Transverse colon (tissue), 4 donors: Measurements from ENCODE around the gene AFAP1L1. TPM values are rescaled to one million over a fixed set of nuclear protein-coding genes. Genes with fewer than 3 reads are reported as not detected.

Experiments
- DNase-seq: peaks from one replicate; pipeline ENCODE4 v3.0.0-alpha.2; 2019
- H3K27ac ChIP-seq, 4 donors: fragments of 200-600 bp; sonication (generic); 2 replicates each; pipeline ENCODE4 v1.5.1; 2016 to 2018; ENCODE audit warnings: inconsistent platforms in 4 of 4
- H3K27me3 ChIP-seq: fragments of 200-600 bp; sonication (generic); 2 replicates; pipeline ENCODE4 v1.5.1; 2017; ENCODE audit warnings: inconsistent platforms
- H3K36me3 ChIP-seq, 4 donors: fragments of 200-600 bp; sonication (generic); 2 replicates each; pipeline ENCODE4 v1.5.1; 2017 to 2019; ENCODE audit warnings: inconsistent platforms in 4 of 4
- H3K4me1 ChIP-seq, 4 donors: fragments of 200-600 bp; sonication (generic); 2 replicates each; pipeline ENCODE4 v1.5.1; 2017 to 2020; ENCODE audit warnings: inconsistent platforms in 4 of 4
- H3K4me3 ChIP-seq, 4 donors: fragments of 200-600 bp; sonication (generic); 1 replicate in 1 of 4; 2 replicates in 3 of 4; pipeline versions ENCODE4 v1.5.1 to v1.6.1; 2017 to 2019; ENCODE audit warnings: inconsistent platforms in 4 of 4
- H3K9me3 ChIP-seq, 2 donors: fragments of 200-600 bp; sonication (generic); 2 replicates each; pipeline ENCODE4 v1.5.1; 2017 to 2019; ENCODE audit warnings: inconsistent platforms in 2 of 2
- EP300 ChIP-seq: sonication (generic); formaldehyde crosslinking; IDR thresholded peaks from one replicate; pipeline ENCODE4 v1.6.1; 2017; ENCODE audit warnings: antibody characterized with exemption, low read depth
- POLR2A ChIP-seq: fragments of 450-650 bp; IDR thresholded peaks from one replicate; pipeline ENCODE4 v1.6.1; 2016; ENCODE audit warnings: antibody characterized with exemption, mild to moderate bottlenecking, moderate library complexity
- POLR2AphosphoS5 ChIP-seq, 3 donors: sonication (generic); formaldehyde crosslinking; IDR thresholded peaks; one replicate each; pipeline ENCODE4 v1.6.1; 2016; ENCODE audit warnings: antibody characterized with exemption in 3 of 3
- WGBS, 2 donors: methylation state at CpG; one replicate each; pipeline ENCODE4 v1.1.5; 2018; ENCODE audit warnings: low coverage in 1 of 2; 5-methylcytosine and 5-hydroxymethylcytosine counted together
- in situ Hi-C, 4 donors: fragments of 200-750 bp; cut with MboI; loops; one replicate each; pipeline versions ENCODE4 v1.15.0 to v1.15.1; 2017; ENCODE audit warnings: low sequenced_read_pairs in 3 of 4, low pct_ligation_motif_present in 1 of 4, low pct_unique_long_range_greater_than_20kb in 1 of 4
- intact Hi-C: fragments of 100-400 bp; cut with DNase I; formaldehyde crosslinking; loops from one replicate; pipeline ENCODE4 v1.15.1; 2023; ENCODE audit warnings: low total_unique reads
- total RNA-seq, 4 donors: library from RNA; depleted of rRNA; stranded (reverse); fragments of >200 nt; gene quantifications; one replicate each; pipeline ENCODE4 v1.1.0, GENCODE V29; 2016
- TF ChIP-seq, protein P1 (sequence below), 5 experiments: fragments of 200-600 bp in 3 of 5; fragments of 450-650 bp in 2 of 5; sonication (generic) in 3 of 5; IDR thresholded peaks; 1 replicate in 2 of 5; 2 replicates in 3 of 5; pipeline ENCODE4 v1.5.1; 2016 to 2017; ENCODE audit warnings: antibody characterized with exemption in 5 of 5, inconsistent platforms in 3 of 5, mild to moderate bottlenecking in 2 of 5, moderate library complexity in 1 of 5

AFAP1L1 gene
- total RNA-seq, 4 donors from 2014 or later: 2.2 to 4.1 (median 3.0) TPM

DNA sequence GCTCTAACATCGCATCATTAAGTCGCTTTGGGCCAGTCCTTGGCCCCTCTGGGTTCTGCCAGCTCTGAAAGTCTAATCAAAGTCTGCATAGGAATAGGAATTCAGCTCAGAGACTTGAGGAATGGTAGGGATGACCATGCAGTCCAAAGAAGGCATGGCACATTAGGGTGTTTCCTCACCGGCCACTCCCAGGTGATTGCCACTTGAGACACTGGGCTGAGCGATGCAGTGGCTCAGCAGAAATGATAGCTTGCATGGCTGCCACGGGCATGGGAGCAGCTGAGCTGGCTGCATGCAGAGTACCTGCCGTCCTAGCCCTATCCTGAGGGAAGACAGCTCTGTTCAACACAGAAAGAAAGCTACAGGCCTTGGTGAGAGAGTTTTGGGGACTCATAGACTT lies 28.8 kb downstream of the AFAP1L1 start:
- TF ChIP-seq POLR2A (no peak), EP300 (no peak), POLR2AphosphoS5 (IDR thresholded peaks at IDR 0.05) (no peak)
- TF ChIP-seq, protein P1, sequence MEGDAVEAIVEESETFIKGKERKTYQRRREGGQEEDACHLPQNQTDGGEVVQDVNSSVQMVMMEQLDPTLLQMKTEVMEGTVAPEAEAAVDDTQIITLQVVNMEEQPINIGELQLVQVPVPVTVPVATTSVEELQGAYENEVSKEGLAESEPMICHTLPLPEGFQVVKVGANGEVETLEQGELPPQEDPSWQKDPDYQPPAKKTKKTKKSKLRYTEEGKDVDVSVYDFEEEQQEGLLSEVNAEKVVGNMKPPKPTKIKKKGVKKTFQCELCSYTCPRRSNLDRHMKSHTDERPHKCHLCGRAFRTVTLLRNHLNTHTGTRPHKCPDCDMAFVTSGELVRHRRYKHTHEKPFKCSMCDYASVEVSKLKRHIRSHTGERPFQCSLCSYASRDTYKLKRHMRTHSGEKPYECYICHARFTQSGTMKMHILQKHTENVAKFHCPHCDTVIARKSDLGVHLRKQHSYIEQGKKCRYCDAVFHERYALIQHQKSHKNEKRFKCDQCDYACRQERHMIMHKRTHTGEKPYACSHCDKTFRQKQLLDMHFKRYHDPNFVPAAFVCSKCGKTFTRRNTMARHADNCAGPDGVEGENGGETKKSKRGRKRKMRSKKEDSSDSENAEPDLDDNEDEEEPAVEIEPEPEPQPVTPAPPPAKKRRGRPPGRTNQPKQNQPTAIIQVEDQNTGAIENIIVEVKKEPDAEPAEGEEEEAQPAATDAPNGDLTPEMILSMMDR (IDR thresholded peaks at IDR 0.05): no peak
- Histone ChIP-seq H3K4me3 (no peak overlapping the region), H3K4me1 (no peaks in the 10 kb centered on the region), H3K9me3 (no peaks in the 10 kb centered on the region), H3K27ac (no peak overlapping the region), H3K27me3 (no peaks in the 10 kb centered on the region), H3K36me3 (no peaks in the 10 kb centered on the region)
- no peak for DNase-seq
- intact Hi-C loops: no loop called here
- WGBS, 2 donors: 84% methylated on average over 6 of the region's 6 CpGs; no CpG with 5 or more reads in 1 of the 2 donors
- in situ Hi-C loops: no loop called here

DNA sequence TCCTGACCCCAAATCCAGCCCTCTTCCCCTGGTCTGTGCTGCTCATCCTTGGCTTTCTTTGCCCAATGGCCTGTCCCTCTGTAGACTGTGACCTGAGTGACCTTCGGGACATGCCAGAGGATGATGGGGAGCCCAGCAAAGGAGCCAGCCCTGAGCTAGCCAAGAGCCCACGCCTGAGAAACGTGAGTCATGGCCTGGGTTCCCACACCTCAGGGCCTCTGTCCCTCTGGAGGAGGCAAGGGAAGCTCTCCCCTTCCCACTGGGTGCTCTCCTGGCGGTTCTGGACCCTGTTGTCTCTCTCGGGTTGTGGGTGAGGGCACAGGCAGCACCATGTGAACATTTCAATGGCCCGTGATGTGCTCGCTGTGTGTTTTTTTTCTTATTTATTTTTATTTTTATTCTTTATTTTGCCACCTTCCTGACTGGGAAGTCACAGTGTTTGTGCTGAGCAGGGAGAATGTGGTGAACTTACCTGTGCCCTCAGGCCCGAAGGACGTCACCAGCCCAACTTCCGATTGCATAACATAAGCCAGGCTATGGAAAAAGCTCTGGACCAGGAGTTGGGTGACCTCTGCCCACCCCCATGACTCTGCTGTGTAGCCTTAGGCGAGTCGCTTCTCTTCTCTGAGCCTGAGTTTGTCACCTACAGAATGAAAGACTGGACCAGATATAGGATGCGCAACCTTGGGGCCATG lies 29.5 kb downstream of the AFAP1L1 start:
- 90% methylated on average over 13 of the region's 13 CpGs; no CpG with 5 or more reads in 1 of the 2 donors for WGBS, 2 donors
- intact Hi-C loops: no loop called here

DNA sequence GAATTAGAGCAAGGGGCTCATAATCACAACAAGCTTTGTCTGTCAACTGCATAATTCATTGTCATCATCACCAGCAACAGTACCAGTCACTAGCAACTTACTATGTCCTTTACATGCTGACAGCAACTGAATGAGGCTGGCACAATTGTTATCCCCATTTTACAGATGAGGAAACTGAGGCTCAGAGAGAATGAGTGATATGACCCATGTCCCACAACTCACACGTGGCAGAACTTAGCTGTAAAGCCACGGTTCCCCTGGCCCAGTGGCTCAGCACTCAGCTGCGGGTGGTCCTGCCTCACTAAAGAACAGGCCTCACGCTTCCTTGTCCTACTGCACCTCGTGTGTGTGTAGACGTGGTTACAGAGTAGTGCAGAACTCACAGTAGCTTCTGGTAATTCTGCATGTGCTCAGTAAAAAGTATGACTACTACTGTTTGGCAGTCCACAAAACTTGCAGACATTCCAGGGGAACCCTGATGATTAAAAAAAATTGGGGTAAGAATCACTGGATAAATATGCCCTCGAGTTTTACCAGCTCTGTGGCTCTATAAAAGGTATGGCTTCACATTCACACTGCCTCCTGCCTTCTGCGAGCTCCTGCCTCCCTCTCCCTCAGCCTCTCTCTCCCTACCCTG lies 30.2 kb downstream of the AFAP1L1 start:
- H3K36me3 ChIP-seq: no peaks in the 10 kb centered on the region
- 33 to 81% methylated on average over 1 to 8 of the region's 8 CpGs for WGBS, 2 donors
- in situ Hi-C loops: no loop called here
- no peaks in the 10 kb centered on the region for H3K27me3 ChIP-seq
- no peak overlapping the region for H3K27ac ChIP-seq
- intact Hi-C loops: no loop called here
- H3K4me1 ChIP-seq: no peaks in the 10 kb centered on the region
- no peak for DNase-seq
- no peaks in the 10 kb centered on the region for H3K9me3 ChIP-seq
- H3K4me3 ChIP-seq: no peak overlapping the region
- TF ChIP-seq POLR2A (no peak), POLR2AphosphoS5 (IDR thresholded peaks at IDR 0.05) (no peak), EP300 (no peak)
- TF ChIP-seq, protein P1 (IDR thresholded peaks at IDR 0.05): no peak

More for the DNA sequence above, 29.5 kb downstream of the AFAP1L1 start:
- H3K36me3 ChIP-seq: no peaks in the 10 kb centered on the region
- no peaks in the 10 kb centered on the region for H3K9me3 ChIP-seq
- no peaks in the 10 kb centered on the region for H3K4me1 ChIP-seq
- no peak for DNase-seq
- no peaks in the 10 kb centered on the region for H3K27me3 ChIP-seq
- H3K4me3 ChIP-seq: no peak overlapping the region
- in situ Hi-C loops: no loop called here
- TF ChIP-seq POLR2AphosphoS5 (IDR thresholded peaks at IDR 0.05) (no peak), POLR2A (no peak), EP300 (no peak)
- TF ChIP-seq, protein P1 (IDR thresholded peaks at IDR 0.05): no peak
- H3K27ac ChIP-seq: no peak overlapping the region

DNA sequence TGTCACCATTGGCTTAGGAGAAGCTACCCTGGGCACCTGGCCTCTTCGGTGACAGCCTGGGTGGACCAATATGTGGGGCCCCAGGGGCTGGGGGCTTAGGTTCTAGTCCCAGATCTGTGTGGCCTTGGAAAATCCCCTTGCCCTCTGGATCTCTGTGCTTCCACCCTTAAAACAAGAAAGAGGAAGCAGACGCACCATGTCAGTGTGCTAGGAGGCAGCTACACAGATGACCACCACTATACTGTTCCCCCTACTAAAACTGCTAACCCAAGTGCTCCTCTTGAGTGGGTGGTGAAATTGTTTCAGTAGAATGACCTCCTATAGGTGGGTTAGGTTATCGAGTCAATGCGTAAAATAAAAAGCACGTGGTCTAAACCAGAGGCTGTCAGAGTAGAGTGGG lies 31.0 kb downstream of the AFAP1L1 start:
- no peak overlapping the region for H3K4me3 ChIP-seq
- H3K27ac ChIP-seq: no peak overlapping the region
- no peak for TF ChIP-seq POLR2AphosphoS5 (IDR thresholded peaks at IDR 0.05)
- no peak for TF ChIP-seq POLR2A
- no peaks in the 10 kb centered on the region for H3K4me1 ChIP-seq
- H3K36me3 ChIP-seq: no peaks in the 10 kb centered on the region
- in situ Hi-C loops (no loop called here), intact Hi-C loops (no loop called here)
- 77 to 93% methylated on average over 3 to 5 of the region's 5 CpGs for WGBS, 2 donors
- H3K9me3 ChIP-seq: no peaks in the 10 kb centered on the region
- no peaks in the 10 kb centered on the region for H3K27me3 ChIP-seq
- DNase-seq: no peak
